GF-D8 (cell line): ENCODE measurements around the gene ACRV1.
"Not testable (repeated sequence)": the region's sequence is repeated elsewhere in the genome, so short reads cannot be mapped to it uniquely, and the experiment has no call there.

Experiments
- DNase-seq: peaks from one replicate; lab custom pipeline; 2025; lab: John Stamatoyannopoulos, UW

The ACRV1 gene

DNA sequence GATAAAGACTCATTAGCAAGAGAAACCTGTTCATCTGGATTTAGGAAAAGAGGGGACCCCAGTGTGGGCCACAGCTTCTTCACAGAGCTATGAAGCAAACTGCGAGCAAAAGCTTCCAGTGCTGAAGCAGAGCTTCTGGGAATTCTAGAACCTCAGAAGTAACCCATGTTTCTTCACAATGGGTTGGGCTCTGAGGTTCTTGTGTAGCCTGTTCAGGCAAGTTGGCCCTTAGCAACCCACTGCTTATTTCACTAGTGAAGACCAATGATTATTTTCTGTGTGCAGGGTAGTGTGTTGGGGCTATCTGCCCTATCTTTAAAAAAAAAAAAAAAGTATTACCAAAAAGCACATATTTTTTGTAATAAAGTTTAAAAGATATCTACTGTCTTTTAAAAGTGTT is at the start of gene ACRV1:
Gene ACRV1 (minus strand): TSS at position 101 of the 400 bp plus-strand sequence. CDS start 67 bp downstream, at position 34.
- DNase-seq = no peak

- DNase-seq = no peak
Observed at GRCh38 chr11:125728969-125729368, 48.3 kb upstream of the ACRV1 start.

DNA sequence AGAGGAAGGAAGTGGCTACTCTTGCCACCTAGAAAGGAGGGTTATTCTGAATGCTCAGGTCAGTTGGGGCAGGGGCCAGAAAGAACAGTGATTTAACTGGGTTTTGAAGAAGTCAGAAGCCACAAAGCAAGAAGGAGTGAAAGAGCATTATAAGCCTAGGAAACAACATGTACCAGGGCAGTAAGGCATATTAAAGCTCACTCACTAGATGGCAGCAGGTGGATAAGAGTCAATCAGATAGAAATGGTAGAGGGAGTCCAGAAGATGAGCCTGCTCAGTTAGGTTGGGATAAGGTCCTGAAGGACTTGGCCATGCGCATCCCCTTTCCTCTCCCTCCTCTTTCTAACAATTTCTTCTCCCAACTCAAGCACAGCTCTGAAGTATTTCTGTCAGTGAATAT is 43.5 kb upstream of the ACRV1 start:
- peak; percentile 42 for DNase-seq

DNA sequence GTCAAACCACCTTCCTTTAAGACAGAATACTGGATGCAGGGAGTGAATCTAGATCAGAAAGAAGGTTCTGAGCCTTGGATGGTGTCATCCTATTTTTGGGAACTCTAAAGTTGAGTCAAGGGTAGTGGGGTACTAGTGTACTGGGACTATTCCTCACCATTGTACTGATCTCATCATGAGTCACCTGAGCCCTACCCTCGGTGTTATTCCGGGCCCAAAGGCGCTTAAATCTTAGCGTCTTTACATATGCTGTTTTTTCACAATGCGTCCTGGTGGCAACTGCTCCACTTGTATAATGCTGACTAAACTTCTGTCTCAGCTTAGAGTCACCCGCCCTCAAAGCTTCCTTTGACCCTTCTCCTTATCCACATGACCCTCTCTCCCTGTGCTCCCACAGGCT is 40.1 kb upstream of the ACRV1 start:
- no peak for DNase-seq

DNA sequence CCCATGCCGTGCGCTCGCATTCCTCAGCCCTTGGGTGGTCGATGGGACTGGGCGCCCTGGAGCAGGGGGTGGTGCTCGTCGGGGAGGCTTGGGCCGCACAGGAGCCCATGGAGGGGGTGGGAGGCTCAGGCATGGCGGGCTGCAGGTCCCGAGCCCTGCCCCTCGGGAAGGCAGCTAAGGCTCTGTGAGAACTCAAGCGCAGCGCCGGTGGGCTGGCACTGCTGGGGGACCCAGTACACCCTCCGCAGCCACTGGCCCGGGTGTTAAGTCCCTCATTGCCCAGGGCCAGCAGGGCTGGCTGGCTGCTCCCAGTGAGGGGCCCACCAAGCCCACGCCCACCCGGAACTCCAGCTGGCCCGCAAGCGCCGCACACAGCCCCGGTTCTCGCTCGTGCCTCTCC is 24.0 kb upstream of the ACRV1 start:
- not testable (repeated sequence) for DNase-seq

DNA sequence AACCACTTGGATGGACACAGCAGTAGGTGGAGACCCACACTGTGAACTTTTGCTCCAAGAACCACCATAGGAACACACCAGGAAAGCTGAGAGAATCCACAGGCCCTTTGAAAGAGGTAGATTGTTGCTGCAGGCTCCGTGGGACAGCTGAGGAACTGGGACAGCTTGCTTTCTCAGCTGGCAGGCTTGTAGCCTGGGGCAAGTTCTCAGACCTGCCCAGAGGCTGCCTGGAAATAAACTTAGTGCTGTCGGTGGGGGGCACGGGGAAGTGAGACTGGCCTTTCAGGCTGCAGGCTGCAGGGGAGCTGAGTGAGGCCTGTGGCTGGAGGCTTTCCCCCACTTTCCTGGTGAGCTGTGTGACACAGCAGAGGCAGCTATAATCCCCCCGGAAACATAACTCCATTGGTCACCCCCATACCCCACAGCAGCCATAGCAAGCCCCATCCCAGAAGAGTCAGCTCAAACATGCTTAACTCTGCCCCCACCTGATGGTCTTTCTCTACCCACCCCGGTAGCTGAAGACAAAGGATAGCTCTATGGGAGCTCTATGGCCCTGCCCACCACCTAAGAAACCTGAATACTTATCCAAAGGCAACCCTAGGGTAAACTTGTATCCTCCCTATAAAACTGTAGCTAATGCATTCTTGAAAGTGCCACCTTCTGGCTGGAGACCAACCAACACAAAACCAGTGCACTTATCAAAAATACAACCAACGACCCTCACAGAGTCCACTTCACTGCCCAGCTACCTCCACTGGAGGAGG is 21.4 kb upstream of the ACRV1 start:
- DNase-seq = no peak

- no peak for DNase-seq
Observed at GRCh38 chr11:125701018-125701610, 20.5 kb upstream of the ACRV1 start.

- no peak for DNase-seq
Observed at GRCh38 chr11:125694951-125695350, 14.3 kb upstream of the ACRV1 start.

- DNase-seq = no peak
Observed at GRCh38 chr11:125692887-125693286, 12.2 kb upstream of the ACRV1 start.

DNA sequence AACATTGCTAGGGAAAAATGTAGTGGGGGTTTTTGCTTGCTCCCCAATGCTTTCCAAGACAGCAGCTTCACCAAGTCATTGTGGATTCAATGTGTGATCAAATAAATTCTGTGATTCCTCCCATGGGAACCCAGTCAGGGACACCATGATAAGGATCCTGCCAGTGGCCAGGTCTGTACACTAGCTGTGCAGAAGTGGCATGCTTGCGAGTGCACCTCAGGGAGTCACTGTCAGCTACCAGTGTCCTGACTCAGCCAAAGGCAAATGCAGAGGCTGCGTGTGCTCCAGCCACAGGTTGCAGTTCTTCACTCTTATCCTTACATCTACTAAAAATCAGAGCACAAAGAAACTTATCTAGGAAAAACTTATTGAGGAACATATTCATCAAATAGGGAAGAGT is 9.4 kb upstream of the ACRV1 start:
- DNase-seq = no peak

GRCh38 chr11:125689274-125689859 is 8.7 kb upstream of the ACRV1 start:
- no peak for DNase-seq

DNA sequence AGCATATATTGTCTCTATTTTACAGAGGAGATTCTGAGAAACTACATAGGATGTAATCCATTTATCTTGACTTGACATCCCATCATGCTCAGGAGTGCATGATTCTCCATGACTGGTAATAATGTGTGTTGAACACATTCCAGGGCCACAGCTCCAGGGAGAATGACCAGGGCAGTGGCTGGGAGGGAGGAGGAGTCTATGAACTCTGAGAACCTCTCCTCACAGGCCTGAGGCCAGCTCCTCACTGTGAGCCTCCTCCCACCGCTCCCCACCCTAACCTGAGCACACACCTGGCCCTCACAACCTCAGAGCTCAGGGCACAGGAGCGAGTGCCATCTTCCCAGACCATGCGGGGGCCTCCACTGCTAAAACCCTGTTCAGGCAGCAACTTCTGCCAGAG is 8.0 kb upstream of the ACRV1 start:
- DNase-seq = no peak

GRCh38 chr11:125688066-125688465 is 7.4 kb upstream of the ACRV1 start:
- no peak for DNase-seq

- no peak for DNase-seq
Observed at GRCh38 chr11:125685228-125685627, 4.6 kb upstream of the ACRV1 start.

GRCh38 chr11:125679837-125680236 is 810 bp downstream of the ACRV1 start:
- no peak for DNase-seq

DNA sequence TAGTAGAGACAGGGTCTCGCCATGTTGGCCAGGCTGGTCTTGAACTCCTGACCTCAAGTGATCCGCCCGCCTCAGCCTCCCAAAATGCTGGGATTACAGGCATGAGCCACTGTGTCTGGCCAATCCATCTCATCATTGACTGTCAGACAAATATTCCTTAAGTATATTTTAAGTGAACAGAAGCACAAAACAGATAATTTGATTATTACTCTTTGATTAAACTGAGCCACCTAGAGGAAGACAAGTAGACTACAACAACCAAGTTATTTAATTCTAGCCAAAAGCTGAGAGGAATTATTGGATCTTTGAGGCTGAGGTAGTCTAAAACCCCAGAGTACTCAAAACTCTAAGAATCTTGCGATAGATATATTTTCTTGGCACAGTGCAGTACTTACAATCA is 1.2 kb downstream of the ACRV1 start:
- DNase-seq = no peak

- no peak for DNase-seq
Observed at GRCh38 chr11:125675196-125675595, 5.5 kb downstream of the ACRV1 start.

DNA sequence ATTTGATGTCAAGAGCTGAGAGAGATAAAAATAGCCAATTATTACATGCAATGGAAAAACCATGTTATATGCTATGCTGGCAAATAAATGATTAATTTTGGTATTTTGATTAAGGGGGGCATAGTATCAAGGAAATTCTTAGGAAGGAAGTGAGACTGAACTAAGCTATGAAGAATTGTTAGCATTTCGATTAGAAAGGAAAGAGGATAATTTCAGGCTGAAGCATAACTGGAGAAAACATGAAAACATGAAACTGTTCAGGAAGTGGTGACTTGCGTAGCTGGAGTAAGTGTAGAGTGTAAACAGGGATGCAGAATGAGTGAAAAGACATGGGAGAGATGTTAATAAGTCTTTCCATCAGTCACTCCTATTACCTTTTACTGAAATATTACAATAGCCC is 6.4 kb downstream of the ACRV1 start:
- DNase-seq = no peak

GRCh38 chr11:125671561-125671960 is 9.1 kb downstream of the ACRV1 start:
- no peak for DNase-seq

DNA sequence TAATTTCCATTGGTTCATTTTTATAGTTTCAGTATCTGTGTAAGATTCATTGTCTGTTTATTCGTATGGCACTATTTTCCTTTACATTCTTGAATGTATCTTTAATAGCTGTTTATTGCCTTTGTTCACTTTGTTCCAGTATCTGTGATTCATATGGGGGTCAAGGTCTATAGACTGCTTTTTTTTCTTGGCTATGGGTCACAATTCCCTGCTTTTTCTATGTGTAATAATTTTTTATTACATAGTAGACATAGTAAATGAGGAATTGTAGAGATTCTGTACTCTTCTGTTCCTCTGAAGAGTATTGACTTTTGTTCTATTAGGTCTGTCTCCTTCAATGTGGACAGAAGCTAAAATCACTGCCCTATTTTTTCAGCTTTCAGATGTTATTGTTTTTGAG is 10.5 kb downstream of the ACRV1 start:
- no peak for DNase-seq

- no peak for DNase-seq
Observed at GRCh38 chr11:125667151-125667550, 13.5 kb downstream of the ACRV1 start.

DNA sequence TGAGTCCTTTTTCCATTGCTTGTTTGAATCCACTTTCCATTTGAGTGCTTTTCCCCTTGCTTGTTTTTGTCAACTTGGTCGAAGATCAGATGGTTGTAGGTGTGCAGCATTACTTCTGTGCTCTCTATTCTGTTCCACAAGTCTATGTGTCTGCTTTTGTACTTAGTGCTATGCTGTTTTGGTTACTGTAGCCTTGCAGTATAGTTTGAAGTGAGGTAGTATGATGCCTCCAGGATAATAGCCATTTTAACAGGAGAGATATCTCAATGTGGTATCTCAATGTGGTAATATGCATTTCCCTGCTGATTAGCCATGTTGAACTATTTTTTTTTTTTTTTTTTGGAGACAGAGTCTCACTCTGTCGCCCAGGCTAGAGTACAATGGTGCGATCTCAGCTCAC is 16.7 kb downstream of the ACRV1 start:
- DNase-seq = no peak

DNA sequence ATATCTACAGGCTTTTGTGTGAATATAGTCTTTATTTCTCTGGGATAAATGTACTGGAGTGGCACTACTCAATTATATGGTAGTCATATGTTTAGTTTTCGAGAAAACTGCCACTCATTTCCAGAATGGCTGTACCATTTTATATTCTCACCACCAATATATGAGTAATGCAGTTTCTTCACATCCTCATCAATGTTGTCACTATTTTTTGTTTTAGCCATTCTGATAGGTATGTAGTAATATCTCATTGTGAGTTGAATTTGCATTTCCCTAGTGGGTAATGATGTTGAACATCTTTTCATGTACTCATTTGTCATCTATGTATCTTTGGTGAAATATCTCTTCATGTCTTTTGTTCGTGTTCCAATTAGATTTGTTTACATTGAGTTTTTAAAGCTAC is 18.0 kb downstream of the ACRV1 start:
- no peak for DNase-seq
